ENCODE data around the gene RPRD1B.

Gene RPRD1B

GRCh38 chr20:38121741-38122140 lies 88.2 kb downstream of the RPRD1B start:
- no peak for DNase-seq

- DNase-seq: no peak
Measured at GRCh38 chr20:38123021-38123587, 89.6 kb downstream of the RPRD1B start.

DNA sequence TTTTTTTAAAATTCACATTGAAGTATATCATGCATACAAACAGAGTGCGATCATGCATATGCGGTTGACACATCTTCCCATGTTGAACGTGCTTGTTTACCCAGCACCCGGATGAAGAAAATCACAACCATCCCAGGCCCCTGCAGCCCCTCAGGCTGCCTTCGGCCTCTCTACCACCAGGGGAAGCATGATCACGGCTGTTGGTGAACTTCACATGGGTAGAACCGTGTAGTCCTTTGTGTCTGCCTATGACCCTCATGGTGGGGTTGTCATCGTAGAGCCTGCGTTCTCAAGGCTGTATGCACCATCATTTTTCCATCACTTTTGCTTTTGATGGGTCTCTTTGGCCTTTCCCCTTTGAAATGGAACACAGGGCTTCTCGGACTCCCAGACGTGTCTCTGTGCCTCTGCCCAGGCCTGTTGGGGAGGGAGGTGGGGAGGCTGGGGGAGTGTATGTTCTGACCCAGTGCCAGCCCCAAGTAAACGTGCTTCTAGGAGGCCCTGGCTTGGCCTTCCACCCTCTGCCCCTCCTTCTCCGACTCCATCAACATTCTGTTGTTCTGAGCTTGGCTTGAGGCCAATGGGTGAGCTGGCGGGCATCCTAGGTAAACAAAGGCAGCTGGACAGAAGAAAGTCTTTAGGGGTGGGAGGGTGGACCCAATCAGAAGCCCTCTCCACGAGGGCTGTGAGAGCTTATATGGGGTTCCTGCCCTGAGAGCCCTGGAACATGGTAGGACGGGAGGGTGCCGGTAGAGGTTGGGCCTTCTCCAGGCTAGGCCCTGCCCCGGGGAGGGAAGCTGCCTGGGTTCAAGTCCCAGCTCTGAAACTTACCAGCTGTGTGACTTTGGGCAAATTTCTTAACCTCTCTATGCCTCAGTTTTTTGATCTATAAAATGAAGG lies 91.9 kb downstream of the RPRD1B start:
- peak; percentile 58 for DNase-seq

GRCh38 chr20:38126146-38126921 lies 92.8 kb downstream of the RPRD1B start:
- DNase-seq: peak; percentile 2

DNA sequence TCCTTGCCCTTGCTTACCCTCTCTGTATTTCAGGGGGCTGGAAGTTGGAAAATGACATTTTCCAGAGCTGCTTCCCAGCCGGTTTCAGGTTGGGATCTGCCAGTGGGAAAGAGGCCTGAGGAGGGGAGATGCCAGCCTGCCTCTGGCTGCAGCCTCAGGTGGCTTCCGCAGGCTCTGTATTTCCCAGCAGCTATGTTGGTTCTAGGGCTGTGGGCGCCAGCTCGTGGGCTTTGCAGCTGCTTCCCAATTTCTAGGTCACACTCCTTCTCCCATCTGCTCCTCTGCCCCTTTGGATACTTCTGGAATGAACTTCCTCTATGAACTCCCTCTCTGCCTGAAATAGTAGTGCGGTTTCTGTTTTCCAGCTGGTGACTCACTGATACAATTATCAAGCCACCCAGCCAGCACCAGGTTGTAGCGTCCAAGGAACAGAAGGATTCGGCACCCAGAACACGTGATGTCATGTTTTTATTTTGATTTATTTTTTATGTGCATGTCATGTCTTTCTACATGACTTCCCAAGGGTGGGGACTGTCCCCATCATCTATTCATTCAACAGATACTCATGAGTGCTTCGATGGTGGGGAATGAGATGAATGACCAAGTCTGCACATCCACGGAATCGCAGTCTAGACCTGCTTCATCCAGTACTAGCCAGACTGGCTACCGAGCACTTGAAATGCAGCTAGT lies 93.5 kb downstream of the RPRD1B start:
- peak; percentile 9 for DNase-seq

DNA sequence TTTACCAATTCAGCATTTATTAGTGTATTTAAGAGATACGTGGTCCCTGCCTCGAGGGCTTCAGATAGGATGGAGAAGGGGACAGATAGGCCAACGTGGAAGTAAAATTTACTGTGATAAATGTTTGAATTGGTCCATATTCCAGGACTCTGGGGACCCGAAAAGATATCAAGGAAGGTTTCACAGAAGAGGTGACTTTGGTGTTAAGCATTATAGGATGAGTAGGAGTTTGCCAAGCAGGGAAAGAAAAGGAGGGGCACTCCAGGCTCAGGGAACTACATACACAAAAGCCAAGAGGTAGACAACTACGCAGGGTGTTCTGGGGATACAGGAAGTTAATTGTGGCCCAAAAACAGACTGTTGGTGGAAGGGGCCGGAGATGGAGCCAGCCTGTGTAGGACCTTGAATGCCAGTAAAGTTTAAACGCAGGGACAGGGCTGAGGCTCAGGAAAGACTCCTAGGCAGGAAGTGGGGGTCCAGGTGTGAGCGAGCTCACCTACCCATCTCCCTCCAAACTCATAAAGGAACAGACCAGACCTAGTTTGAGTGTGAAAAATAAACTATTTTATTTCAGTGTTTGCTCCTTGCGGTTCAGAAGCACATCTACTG lies 94.5 kb downstream of the RPRD1B start:
- DNase-seq: no peak

DNA sequence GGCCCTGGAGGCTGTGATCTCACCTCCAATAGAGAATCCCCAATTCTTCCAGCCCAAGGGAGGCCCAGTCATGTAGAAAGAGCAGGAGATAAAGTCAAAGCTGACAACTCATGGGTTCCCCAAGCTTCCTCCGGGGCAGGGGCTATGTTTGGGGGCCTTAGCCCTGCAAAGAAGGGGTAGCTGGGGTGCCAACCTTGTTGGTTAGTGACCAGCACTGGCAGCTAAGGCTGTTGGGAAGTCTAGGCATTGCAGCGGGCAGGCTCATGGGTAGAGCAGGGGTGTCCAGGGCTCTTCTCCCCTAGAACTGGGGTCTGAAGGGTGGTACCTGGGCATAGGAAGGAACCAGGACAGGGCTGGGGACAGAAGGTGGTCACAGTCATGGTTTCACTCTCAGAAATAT lies 95.1 kb downstream of the RPRD1B start:
- no peak for DNase-seq

DNA sequence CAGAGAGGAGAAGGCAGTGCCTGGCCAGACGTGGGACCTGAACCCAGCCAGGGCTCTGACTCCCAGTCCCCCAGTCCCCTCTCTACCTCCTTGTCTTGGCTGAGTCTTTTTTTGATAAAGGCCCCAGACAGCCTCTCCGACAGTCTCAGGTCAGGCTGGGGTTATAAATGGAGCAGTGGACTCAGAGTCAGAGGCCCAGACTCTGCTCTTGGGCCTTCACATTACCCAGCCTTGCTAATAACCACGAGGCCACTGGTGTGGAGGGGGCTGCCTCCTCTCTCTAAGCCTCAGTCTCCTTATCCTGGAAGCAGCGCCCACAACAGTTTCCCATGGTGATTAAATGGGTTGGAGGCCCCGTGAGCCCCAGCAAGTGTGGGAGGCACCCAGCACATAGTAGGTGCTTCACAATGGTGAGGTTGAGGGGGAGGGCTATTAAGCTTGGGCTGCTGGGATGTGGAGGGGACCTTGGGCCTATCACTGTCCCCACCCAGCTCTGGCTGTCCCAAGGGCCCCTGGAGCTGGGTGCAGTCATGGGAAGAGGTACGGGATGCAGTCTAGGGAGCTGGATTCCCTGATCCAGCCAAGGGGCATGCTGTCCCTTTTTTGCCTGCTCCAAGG lies 95.8 kb downstream of the RPRD1B start:
- DNase-seq: no peak

DNA sequence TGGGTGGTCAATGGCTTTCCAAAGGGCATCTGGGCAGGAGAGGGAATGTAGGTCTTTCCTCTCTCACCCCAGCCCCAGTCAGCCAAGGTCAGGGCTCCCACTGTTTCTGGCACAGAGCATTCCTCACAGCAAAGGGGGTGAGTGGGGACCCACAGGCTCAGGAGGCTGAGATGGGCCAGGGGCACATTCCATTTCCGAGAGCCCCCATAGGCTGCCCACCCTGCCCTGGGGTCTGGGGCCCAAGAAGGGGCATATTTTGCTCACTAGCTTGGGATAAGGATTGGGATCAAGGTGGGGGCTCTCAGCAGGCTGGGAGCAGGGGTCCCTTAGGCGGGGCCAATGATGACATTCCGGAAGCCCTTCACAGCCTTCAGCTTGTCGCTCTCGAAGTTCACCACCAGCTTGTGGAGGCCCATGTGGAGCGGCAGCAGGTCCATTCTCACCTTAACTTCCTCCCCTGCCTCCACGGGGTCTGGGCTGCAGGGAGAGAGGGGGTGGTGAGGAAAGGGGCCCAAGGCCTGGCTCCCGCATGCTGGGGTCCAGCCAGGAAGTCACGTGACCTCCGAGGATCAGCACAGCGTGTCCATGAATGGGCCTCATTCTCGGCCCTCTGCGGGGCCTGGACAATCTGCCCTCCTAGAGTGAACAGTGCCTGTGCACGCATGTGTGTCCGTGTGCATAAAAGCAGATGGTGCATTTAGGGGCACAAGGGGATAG lies 96.5 kb downstream of the RPRD1B start:
- DNase-seq: no peak

DNA sequence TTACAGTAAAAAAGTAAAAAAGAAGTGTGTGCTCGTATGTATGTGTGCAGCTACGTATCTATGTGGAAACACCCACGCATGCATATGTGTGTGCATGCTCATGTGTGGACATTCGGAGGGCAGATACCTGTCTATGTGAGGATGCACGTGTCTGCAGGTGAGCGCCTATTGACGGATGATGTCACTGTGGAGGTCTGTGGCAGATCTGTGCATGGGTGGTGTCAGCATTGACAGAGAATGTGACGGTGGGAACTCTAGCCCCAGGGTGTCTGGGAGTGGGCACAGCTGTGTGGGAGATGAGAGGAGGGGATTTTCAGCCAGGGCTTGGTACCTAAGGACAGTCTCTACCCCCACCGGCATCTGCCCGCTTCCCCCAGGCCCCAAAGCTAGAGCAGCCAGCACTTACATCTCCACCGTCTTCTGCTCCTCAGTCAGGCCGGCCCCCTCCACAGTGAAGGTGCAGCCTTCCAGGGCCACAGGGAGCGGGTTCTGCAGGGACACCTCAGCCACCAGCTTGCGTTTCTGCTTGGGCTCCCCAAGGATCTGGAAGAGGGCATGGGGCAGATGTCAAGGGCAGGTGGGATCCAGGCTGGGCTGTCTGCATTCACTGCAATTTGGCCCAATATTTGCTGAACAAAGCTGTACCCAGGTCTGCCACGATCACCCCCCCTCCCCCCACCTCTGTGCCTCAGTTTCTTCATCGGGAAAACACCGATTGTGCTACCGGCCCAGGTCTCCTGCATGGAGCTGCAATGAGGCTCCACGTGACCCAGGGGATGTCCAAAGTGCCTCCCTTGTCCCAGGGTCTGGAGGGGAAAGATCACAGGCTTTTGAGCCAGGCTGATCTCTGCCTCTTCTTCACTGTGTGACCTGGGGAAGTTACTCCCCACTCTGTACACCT lies 97.4 kb downstream of the RPRD1B start:
- no peak for DNase-seq

- no peak for DNase-seq
Measured at GRCh38 chr20:38131588-38132121, 98.1 kb downstream of the RPRD1B start.

- no peak for DNase-seq
Measured at GRCh38 chr20:38132156-38132909, 98.8 kb downstream of the RPRD1B start.

DNA sequence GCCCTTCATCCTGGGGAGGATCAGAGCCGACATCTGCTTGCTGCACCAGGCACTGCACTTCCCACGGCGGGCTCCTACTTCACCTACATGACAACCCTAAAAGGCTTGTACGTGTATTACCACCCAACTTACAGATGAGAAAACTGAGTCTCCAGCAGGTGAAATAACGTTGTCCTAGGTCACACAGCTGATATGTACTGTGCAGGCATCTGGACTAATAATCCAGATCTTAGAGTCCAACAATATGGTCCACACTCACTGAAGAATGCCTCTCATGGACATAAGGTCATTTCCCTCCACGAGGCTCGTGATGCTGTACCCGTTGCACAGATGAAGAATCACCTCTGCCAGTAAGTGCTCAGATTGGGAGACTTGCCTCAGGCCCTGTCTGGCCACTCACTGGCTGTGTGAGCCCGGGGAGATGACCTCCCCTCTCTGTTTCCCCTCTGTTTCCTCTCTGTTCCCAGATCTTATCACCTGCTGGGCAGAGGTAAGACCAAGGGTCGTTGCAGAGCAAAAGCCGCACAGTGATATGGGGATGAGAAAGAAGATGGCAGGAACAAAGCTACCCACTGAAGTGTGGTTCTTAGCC lies 99.5 kb downstream of the RPRD1B start:
- DNase-seq: no peak

- no peak for DNase-seq
Measured at GRCh38 chr20:38133680-38134426, 100.3 kb downstream of the RPRD1B start.

GRCh38 chr20:38134427-38135270 lies 101.1 kb downstream of the RPRD1B start:
- DNase-seq: no peak

GRCh38 chr20:38135271-38135650 lies 101.7 kb downstream of the RPRD1B start:
- DNase-seq: no peak

Data from right kidney (tissue), 1 donor.